ENCODE data around the gene FAM20A. TPM values are rescaled to one million over a fixed set of nuclear protein-coding genes. Genes with fewer than 3 reads are reported as not detected.

FAM20A gene
- total RNA-seq, 2 experiments from 2014 or later = not detected

- Mint-ChIP-seq H3K4me1 (ENCODE audit: low read depth) (no peaks in the 10 kb centered on the region), H3K27ac (no peak overlapping the region), H3K9me3 (no peaks in the 10 kb centered on the region), H3K36me3 (ENCODE audit: low read depth) (no peaks in the 10 kb centered on the region), H3K27me3 (peaks cover 8% of the 10 kb centered on the region), H3K4me3 (no peak overlapping the region)
- H3K4me3 ChIP-seq (ENCODE audit: low read length) = no peak overlapping the region
- ATAC-seq (ENCODE audit: poor library complexity) (no peak), DNase-seq (no peak)
- ChIA-PET POLR2A (no interaction called here), CTCF (no interaction called here)
- H3K27me3 ChIP-seq (ENCODE audit: control insufficient read depth in 1 of 2, insufficient read depth in 2 of 2, low read length in 2 of 2) = no peaks in the 10 kb centered on the region
- no peaks in the 10 kb centered on the region for H3K36me3 ChIP-seq (ENCODE audit: insufficient read depth, low read length)
- no peak overlapping the region for H3K27ac ChIP-seq (ENCODE audit: low read depth in 1 of 2, low read length in 2 of 2)
- H3K4me1 ChIP-seq (ENCODE audit: insufficient read depth, low read length) = no peaks in the 10 kb centered on the region
- H3K9me3 ChIP-seq (ENCODE audit: control insufficient read depth in 1 of 2, insufficient read depth in 1 of 2, low read length in 2 of 2) = no peaks in the 10 kb centered on the region
- TF ChIP-seq CTCF (IDR thresholded peaks at IDR 0.05) = no peak
- intact Hi-C loops (cut with DNase I, micrococcal nuclease) = no loop called here
These were observed 33.6 kb downstream of the FAM20A start for GRCh38 chr17:68567581-68567980.

- H3K9me3 ChIP-seq (ENCODE audit: control insufficient read depth in 1 of 2, insufficient read depth in 1 of 2, low read length in 2 of 2) = no peaks in the 10 kb centered on the region
- no peaks in the 10 kb centered on the region for H3K4me1 ChIP-seq (ENCODE audit: insufficient read depth, low read length)
- Mint-ChIP-seq H3K4me3 (no peak overlapping the region), H3K4me1 (ENCODE audit: low read depth) (no peaks in the 10 kb centered on the region), H3K36me3 (ENCODE audit: low read depth) (no peaks in the 10 kb centered on the region), H3K9me3 (no peaks in the 10 kb centered on the region), H3K27ac (no peak overlapping the region), H3K27me3 (peaks cover 8% of the 10 kb centered on the region)
- DNase-seq (no peak), ATAC-seq (ENCODE audit: poor library complexity) (no peak)
- intact Hi-C loops (cut with DNase I, micrococcal nuclease) = no loop called here
- H3K36me3 ChIP-seq (ENCODE audit: insufficient read depth, low read length) = no peaks in the 10 kb centered on the region
- H3K4me3 ChIP-seq (ENCODE audit: low read length) = no peak overlapping the region
- no peaks in the 10 kb centered on the region for H3K27me3 ChIP-seq (ENCODE audit: control insufficient read depth in 1 of 2, insufficient read depth in 2 of 2, low read length in 2 of 2)
- TF ChIP-seq CTCF (IDR thresholded peaks at IDR 0.05) = no peak
- no peak overlapping the region for H3K27ac ChIP-seq (ENCODE audit: low read depth in 1 of 2, low read length in 2 of 2)
- ChIA-PET POLR2A (no interaction called here), CTCF (no interaction called here)
These were observed 34.1 kb downstream of the FAM20A start for GRCh38 chr17:68567035-68567434.

GRCh38 chr17:68566442-68566738, 34.8 kb downstream of the FAM20A start:
- H3K9me3 Mint-ChIP-seq = no peaks in the 10 kb centered on the region
- Histone ChIP-seq H3K4me1 (ENCODE audit: insufficient read depth, low read length) (no peaks in the 10 kb centered on the region), H3K27ac (ENCODE audit: low read depth in 1 of 2, low read length in 2 of 2) (no peak overlapping the region), H3K4me3 (ENCODE audit: low read length) (no peak overlapping the region), H3K36me3 (ENCODE audit: insufficient read depth, low read length) (no peaks in the 10 kb centered on the region), H3K27me3 (ENCODE audit: control insufficient read depth in 1 of 2, insufficient read depth in 2 of 2, low read length in 2 of 2) (no peaks in the 10 kb centered on the region), H3K9me3 (ENCODE audit: control insufficient read depth in 1 of 2, insufficient read depth in 1 of 2, low read length in 2 of 2) (no peaks in the 10 kb centered on the region)
- no peak overlapping the region for H3K4me3 Mint-ChIP-seq
- H3K27me3 Mint-ChIP-seq = peaks cover 8% of the 10 kb centered on the region
- no peak for TF ChIP-seq CTCF (IDR thresholded peaks at IDR 0.05)
- no peaks in the 10 kb centered on the region for H3K36me3 Mint-ChIP-seq (ENCODE audit: low read depth)
- DNase-seq = no peak
- POLR2A ChIA-PET = no interaction called here
- no peaks in the 10 kb centered on the region for H3K4me1 Mint-ChIP-seq (ENCODE audit: low read depth)
- CTCF ChIA-PET = no interaction called here
- intact Hi-C loops (cut with DNase I, micrococcal nuclease) = no loop called here
- H3K27ac Mint-ChIP-seq = no peak overlapping the region
- no peak for ATAC-seq (ENCODE audit: poor library complexity)

Data from CD4-positive, alpha-beta T cell (primary cell).